ENCODE results near the gene DNAH2.

DNAH2 gene

DNA sequence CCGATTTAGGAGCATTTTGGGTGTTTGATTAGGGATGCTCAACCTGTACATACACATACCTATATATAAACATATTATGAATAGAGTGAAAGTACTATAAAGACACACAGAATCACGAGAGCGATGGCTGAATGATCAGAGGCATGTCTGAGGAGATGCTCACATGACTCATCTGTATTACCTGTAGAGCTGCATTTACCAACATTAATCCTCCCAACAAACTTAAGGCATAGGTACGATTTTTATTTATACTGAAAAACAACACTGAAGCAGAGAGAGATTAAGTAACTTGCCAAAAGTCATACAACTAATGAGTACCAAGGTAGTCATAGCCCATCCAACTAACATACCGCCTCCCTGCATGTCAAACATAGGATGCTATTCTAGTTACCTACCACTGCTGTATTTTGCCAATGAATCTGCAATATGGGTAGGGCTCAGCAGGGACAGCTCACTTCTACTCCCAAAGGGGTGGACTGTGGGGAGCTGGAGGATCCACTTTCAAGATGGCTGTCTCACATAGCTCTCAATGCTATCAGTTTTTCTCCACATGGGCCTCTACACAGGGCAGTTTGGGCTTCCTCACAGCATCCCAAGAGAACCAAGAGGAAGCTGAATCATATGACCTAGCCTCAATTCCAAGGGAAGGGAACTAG is 147.6 kb downstream of the DNAH2 start:
- no peak for DNase-seq (ENCODE audit: low spot score)
- FAIRE-seq = no peak

- DNase-seq (ENCODE audit: low spot score) (no peak), FAIRE-seq (no peak)
These were observed 150.4 kb downstream of the DNAH2 start for GRCh38 chr17:7867881-7868329.

GRCh38 chr17:7873051-7873450 is 155.5 kb downstream of the DNAH2 start:
- no peak for DNase-seq (ENCODE audit: low spot score)

DNA sequence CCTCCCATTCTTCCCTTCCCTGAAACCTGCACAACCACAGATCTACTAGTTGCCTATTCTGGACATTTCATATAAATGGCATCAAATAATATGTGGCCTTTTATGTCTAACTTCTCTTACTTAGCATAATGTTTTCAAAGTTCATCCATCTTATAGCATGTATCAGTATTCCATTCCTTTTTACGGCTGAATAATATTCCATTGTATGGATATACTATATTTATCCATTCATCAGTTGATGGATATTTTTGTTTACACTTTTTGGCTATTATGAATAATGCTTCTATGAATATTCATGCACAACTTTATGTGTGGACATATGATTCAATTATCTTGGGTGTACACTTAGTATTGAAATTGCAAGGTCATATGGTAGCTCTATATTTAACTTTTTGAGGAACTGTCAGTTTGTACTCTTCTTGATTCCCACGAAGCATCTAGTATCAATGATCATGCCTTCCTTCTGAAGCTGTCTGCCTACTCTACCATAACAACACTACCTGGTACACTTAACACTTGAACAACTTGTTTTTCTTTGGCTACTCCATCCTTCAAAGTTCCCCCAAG is 158.3 kb downstream of the DNAH2 start:
- DNase-seq (ENCODE audit: low spot score) = no peak
- FAIRE-seq = no peak

More at GRCh38 chr17:7873051-7873450, 155.5 kb downstream of the DNAH2 start:
- FAIRE-seq = no peak

DNA sequence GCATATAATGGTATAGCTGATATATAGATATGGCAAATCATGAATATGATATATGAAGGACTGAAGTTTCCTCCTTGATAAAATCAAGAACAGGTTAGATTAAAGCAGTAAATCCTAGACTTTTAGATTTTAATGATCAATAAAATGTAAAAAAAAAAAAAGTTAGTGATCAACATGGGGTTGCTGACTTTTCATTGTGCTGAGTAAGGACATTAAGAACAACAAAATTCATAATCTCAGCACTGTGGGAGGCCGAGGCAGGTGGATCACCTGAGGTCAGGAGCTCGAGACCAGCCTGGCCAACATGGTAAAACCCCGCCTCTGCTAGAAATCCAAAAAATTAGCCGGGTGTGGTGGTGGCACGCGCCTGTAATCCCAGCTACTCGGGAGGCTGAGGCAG is 160.7 kb downstream of the DNAH2 start:
- DNase-seq (ENCODE audit: low spot score) (no peak), FAIRE-seq (no peak)

GRCh38 chr17:7880076-7880868 is 162.7 kb downstream of the DNAH2 start:
- DNase-seq (ENCODE audit: low spot score) (no peak), FAIRE-seq (no peak)

- DNase-seq (ENCODE audit: low spot score) = no peak
- FAIRE-seq = no peak
These were observed 163.9 kb downstream of the DNAH2 start for GRCh38 chr17:7881276-7882054.

DNA sequence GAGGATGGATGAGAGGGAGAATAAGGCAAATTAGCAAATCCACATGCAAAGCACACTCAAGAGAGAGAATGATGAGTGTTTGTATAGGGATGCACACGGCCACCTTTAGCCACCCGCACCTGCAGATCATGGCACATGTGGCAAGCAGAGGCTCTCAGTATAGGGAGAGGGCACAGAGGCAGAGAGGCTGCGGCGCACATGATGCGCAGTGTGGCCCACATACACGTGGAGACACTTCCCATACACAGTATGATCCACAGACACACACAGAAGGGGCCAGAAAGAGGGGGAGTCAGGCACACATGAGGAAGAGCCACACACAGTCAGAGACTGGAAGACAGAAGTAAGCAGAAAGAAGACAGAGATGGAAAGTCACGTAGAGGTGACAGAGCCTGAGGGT is 164.5 kb downstream of the DNAH2 start:
- DNase-seq (ENCODE audit: low spot score) (no peak), FAIRE-seq (no peak)

DNA sequence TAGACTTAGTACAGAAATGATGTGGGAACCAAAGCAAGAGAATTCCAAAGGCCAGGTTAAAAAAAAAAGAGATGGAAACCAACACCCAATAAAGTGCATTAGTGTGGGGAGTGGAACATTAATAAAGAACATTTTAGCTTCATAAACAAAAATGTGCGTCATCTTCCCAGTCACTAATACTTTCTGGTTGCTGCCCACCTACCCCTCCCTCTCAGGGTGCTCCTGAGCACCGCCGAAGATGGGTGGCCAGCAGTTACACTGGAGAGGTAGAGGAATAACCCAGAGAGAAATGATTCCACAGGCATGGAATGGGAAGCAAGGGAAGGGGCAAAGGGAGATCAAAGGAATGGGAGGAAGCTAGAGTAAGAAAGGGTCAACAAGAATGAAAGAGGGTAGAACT is 165.1 kb downstream of the DNAH2 start:
- FAIRE-seq (no peak), DNase-seq (ENCODE audit: low spot score) (no peak)

Data from urothelium cell line (cell line).